NCI-H2227 (cell line): ENCODE data around the gene TXLNA.

ENCODE experiments used
- DNase-seq: peaks from one replicate; lab custom pipeline; 2025; ENCODE audit not compliant: unreplicated experiment; lab: John Stamatoyannopoulos, UW

Gene TXLNA

GRCh38 chr1:32182060-32182459 is 2.6 kb downstream of the TXLNA start:
- no peak for DNase-seq

DNA sequence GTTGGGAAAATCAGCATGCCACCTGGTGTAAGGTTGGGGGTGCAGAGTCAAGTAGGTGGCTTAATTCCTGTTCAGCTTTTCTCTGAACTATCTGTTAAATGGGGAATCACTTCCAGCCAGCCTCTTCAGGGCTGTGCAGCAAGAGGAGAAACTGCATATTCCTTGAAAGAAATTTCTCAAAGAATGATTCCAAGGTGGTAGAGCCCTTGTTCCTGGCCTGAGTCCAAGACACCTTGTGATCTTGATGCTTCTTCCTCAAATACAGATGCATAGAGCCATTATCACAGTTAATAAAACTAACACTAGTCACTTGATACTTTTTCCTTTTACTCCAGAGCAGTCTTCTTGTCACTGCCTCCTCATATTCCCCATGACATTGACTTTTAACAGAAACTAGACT is 5.2 kb downstream of the TXLNA start:
- no peak for DNase-seq

DNA sequence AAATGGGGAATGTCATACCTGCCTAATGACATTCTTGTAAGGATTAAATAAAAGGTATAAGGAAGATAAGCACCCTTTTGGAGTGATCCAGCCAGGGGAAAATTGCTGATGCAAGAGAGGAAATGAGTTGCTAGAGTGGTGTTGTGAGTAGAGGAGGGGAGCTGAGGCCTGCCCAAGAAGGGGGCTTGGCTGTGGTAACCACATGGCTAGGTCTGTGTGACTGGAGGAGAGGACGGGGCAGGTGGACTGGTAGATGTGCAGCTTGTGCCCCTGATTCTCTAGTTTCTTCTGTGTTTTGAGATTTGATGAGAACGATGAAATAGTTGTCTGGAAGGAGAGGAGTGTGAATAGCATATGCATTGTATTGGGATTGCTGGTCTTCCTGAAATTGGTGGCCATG is 6.6 kb downstream of the TXLNA start:
- DNase-seq, result no peak

- no peak for DNase-seq
Measured at GRCh38 chr1:32186491-32186890, 7.0 kb downstream of the TXLNA start.

DNA sequence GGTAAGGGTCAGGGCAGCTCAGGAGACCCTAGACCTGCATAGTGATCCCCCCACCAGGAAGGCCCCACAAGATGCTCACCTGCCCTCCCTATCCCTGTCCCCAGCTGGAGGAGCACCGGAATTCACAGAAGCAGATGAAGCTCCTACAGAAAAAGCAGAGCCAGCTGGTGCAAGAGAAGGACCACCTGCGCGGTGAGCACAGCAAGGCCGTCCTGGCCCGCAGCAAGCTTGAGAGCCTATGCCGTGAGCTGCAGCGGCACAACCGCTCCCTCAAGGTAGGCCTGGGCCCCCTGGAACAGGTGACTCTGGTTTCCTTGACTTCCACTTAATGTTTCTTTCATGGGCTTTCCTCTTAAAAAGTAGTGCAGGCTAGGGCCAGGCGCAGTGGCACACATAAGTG is 8.4 kb downstream of the TXLNA start:
- no peak for DNase-seq

DNA sequence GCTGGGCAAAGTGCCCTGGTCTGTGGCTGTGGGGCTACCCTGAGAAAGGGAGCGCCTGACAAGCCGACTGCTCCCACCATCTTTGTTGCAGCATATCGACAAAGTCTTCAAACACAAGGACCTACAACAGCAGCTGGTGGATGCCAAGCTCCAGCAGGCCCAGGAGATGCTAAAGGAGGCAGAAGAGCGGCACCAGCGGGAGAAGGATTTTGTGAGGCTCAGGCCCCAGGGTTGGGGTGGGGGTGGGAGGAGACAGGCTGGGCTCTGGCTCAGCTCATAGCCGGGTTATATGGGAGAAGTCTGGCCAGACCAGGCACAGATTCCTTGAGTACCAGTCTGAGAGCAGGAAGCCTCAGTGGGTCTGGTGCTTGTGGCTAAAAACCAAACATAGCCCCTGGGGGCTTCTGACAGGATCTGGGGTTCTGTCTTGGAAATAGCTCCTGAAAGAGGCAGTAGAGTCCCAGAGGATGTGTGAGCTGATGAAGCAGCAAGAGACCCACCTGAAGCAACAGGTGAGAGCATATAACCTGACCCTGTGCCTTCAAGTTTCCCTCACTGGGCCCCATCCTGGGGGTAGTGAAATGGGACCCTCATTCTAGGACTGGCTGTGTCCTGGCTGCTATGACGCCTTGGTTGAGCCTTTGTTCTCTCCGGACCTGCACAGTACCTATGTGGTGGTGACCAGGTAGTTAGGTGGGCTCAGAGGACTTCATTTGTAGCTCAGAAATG is 12.9 kb downstream of the TXLNA start:
- DNase-seq, result no peak

DNA sequence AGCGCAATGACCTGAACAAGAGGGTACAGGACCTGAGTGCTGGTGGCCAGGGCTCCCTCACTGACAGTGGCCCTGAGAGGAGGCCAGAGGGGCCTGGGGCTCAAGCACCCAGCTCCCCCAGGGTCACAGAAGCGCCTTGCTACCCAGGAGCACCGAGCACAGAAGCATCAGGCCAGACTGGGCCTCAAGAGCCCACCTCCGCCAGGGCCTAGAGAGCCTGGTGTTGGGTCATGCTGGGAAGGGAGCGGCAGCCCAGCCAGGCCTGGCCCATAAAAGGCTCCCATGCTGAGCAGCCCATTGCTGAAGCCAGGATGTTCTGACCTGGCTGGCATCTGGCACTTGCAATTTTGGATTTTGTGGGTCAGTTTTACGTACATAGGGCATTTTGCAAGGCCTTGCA is 15.5 kb downstream of the TXLNA start:
- no peak for DNase-seq

GRCh38 chr1:32195531-32195930 is 16.1 kb downstream of the TXLNA start:
- no peak for DNase-seq

GRCh38 chr1:32195972-32196823 is 16.7 kb downstream of the TXLNA start:
- DNase-seq, result no peak

- no peak for DNase-seq
Measured at GRCh38 chr1:32197074-32197473, 17.6 kb downstream of the TXLNA start.

DNA sequence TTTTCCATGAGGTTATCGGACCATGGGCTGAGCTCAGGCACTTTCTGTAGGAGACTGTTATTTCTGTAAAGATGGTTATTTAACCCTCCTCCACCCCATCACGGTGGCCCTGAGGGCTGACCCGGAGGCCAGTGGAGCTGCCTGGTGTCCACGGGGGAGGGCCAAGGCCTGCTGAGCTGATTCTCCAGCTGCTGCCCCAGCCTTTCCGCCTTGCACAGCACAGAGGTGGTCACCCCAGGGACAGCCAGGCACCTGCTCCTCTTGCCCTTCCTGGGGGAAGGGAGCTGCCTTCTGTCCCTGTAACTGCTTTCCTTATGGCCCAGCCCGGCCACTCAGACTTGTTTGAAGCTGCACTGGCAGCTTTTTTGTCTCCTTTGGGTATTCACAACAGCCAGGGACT is 18.4 kb downstream of the TXLNA start:
- DNase-seq, result no peak

GRCh38 chr1:32198237-32199042 is 19.0 kb downstream of the TXLNA start:
- DNase-seq, result no peak

GRCh38 chr1:32199043-32199716 is 19.7 kb downstream of the TXLNA start:
- DNase-seq, result no peak

DNA sequence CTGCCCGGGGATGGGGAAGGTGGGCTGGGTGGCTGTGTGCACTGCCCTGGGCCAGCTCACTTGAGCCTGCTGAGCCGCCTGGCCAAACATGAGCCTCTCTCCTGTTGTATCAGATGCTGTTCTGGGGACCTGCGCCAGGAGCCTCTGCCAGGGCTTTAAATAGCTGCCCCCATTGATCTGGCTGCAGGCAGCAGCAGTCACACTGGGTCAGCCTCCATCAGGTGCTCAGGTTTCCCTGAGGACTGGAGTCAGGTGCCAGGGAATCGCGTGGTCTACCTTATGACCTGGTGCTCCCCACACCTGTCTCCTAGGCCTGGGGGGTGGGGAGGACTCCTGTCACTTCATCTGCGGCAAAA is 20.2 kb downstream of the TXLNA start:
- no peak for DNase-seq

- DNase-seq, result peak; percentile 79
Measured at GRCh38 chr1:32200226-32201010, 20.9 kb downstream of the TXLNA start, which contains the start of gene CCDC28B. CCDC28B (plus strand) TSS chr1:32200595; CDS start chr1:32201936, 1,341 bp downstream.

DNA sequence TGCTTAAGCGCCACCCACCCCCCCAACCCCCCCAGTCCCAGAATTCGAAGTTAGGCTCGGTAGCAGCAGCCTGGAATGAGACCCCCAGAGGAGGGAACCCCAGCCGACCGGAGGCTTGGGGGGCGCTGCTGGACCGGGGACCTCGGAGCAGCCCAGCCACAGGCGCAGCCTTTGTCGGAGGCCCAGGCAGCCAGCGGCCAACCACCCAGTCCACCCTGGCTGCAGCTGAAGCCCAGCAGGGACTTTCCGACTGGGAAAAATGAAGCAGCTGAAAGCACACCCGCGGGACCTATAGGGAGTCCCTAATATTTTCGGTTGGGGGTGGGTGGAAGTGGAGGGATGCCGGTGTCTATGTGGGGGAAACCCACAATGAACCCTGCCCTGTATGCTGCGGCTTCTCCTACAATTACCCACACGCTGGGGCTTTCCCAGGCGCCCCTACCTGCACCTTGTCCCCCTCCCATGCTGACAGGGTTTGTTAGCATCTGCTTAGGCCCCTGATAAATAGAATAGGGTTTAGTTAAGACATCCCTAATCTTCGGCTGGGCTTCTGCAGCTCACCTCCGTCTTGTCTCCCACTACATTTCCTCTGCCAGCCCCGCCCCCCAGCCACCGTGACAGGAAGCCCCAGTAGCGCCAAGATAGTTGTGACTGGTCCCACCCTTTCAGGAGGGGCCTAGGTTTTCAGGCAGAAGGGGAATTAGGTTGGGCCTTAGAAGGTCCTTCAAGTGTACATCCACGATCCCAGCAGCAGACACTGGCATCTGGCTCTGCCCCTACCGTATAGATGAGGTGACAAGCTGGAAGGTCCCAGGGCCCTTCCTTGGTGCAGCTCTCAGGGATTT is 21.8 kb downstream of the TXLNA start:
- DNase-seq, result peak; percentile 72

DNA sequence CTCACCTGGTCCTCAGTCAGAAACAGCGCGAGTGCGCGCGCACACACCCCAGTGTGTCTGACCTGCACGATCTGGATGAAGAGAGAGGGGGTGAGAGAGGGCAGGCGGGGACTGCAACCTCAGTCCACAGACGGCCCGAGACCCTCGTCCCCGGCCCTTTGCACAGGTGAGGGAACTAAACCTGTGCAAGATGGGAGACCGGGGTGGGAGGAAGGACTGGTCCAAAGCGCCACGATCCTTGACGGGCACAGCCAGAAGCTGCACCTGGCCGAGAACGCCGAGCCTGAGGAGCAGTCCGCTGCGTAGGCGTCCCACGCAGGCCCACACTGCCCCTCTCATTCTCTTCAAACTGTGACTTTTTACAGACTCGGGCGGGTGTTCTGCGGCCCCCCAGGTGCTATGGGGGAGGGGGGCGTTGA is 25.5 kb downstream of the TXLNA start:
- no peak for DNase-seq

DNA sequence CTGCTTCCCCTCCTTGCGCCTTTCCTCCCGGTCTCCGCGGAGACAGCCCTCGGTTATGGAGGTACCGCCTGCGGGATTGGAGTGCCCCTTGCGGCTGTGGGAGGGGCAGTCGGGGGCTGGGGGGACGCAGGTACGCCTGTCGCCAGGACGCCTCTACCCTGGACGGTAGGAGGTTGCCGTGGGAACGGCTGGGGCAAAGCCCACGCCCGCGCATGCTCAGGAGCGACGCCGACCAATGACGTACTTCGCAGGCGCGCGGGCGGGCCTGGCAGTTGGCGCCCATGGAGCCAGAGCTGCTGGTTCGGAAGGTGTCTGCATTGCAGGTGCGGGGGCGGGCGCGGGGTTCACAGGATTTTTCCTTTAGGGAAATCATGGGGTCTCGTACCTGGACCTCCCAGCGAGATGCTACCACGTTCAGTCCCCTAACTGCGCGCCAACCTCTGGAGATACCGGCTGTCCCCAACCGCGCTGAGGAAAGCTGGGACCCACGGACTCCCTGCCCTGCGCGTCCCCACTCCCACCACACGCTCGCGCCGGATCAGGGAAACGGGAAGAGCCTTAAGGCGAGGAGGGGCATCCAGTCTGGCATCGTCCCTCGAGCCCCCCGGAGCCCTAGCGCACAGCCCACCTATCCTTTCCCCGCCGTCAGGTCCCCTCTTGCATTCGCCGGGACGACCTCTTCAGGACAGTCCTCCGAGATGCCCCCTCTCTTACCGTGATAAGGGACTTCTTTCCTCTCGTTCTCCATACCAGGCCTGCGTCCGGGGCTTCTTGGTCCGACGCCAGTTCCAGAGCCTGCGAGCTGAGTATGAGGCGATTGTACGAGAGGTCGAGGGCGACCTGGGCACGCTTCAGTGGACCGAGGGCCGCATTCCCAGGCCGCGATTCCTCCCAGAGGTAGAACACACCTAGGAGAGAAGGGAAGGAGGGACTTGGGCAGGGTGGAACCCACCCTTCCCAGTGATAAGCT is 26.2 kb downstream of the TXLNA start, which contains the start of gene IQCC:
IQCC (plus strand) TSS at position 271 of the 970 bp plus-strand sequence; CDS start at position 282, 11 bp downstream.
- peak; percentile 97 for DNase-seq
